Stimulated activated naive CD8-positive, alpha-beta T cell treated with anti-CD3 and anti-CD28 coated beads, Interleukin-15, Interleukin-2, amounts not matched to agents 100 ng/mL and 50 ng/mL, for 24 hours (primary cell): Measurements from ENCODE around the gene ECSIT.

Experiments
- H3K27ac Mint-ChIP-seq: one replicate; pipeline ENCODE4 v1.8.0; 2021; ENCODE audit warnings: mild to moderate bottlenecking, mixed read lengths
- H3K27me3 Mint-ChIP-seq: one replicate; pipeline ENCODE4 v1.8.0; 2021; ENCODE audit warnings: mixed read lengths
- H3K36me3 Mint-ChIP-seq: one replicate; pipeline ENCODE4 v1.8.0; 2021; ENCODE audit warnings: low read depth, mixed read lengths
- H3K4me1 Mint-ChIP-seq: one replicate; pipeline ENCODE4 v1.8.0; 2021; ENCODE audit warnings: low read depth, mixed read lengths
- H3K4me3 Mint-ChIP-seq: one replicate; pipeline ENCODE4 v1.8.0; 2021; ENCODE audit warnings: mild to moderate bottlenecking, mixed read lengths
- H3K9me3 Mint-ChIP-seq: one replicate; pipeline ENCODE4 v1.8.0; 2021; ENCODE audit warnings: mixed read lengths

The ECSIT gene

GRCh38 chr19:11499220-11499726 is 29.7 kb downstream of the ECSIT start:
- peaks cover under 1% of the 10 kb centered on the region for H3K4me1 Mint-ChIP-seq
- H3K4me3 Mint-ChIP-seq: no peak overlapping the region
- H3K27me3 Mint-ChIP-seq: no peaks in the 10 kb centered on the region
- no peaks in the 10 kb centered on the region for H3K9me3 Mint-ChIP-seq
- H3K27ac Mint-ChIP-seq: no peak overlapping the region
- peaks cover 15% of the 10 kb centered on the region for H3K36me3 Mint-ChIP-seq

GRCh38 chr19:11496391-11497163 is 32.4 kb downstream of the ECSIT start:
- Mint-ChIP-seq H3K9me3 (no peaks in the 10 kb centered on the region), H3K27ac (no peak overlapping the region), H3K4me3 (no peak overlapping the region), H3K36me3 (peaks cover 16% of the 10 kb centered on the region), H3K4me1 (no peaks in the 10 kb centered on the region), H3K27me3 (no peaks in the 10 kb centered on the region)

- no peak overlapping the region for H3K4me3 Mint-ChIP-seq
- H3K36me3 Mint-ChIP-seq: peaks cover 19% of the 10 kb centered on the region
- H3K4me1 Mint-ChIP-seq: no peaks in the 10 kb centered on the region
- no peaks in the 10 kb centered on the region for H3K9me3 Mint-ChIP-seq
- H3K27me3 Mint-ChIP-seq: no peaks in the 10 kb centered on the region
- H3K27ac Mint-ChIP-seq: no peak overlapping the region
Observed at GRCh38 chr19:11495885-11496284, 33.0 kb downstream of the ECSIT start.

GRCh38 chr19:11495481-11495880 is 33.5 kb downstream of the ECSIT start:
- peaks cover 21% of the 10 kb centered on the region for H3K36me3 Mint-ChIP-seq

GRCh38 chr19:11494634-11495285 is 34.2 kb downstream of the ECSIT start:
- no peaks in the 10 kb centered on the region for H3K27me3 Mint-ChIP-seq
- peaks cover 20% of the 10 kb centered on the region for H3K36me3 Mint-ChIP-seq
- H3K4me1 Mint-ChIP-seq: no peaks in the 10 kb centered on the region
- no peak overlapping the region for H3K27ac Mint-ChIP-seq
- no peaks in the 10 kb centered on the region for H3K9me3 Mint-ChIP-seq
- H3K4me3 Mint-ChIP-seq: no peak overlapping the region

More at GRCh38 chr19:11495481-11495880, 33.5 kb downstream of the ECSIT start:
- Mint-ChIP-seq H3K27ac (no peak overlapping the region), H3K27me3 (no peaks in the 10 kb centered on the region), H3K4me3 (no peak overlapping the region), H3K9me3 (no peaks in the 10 kb centered on the region), H3K4me1 (no peaks in the 10 kb centered on the region)

GRCh38 chr19:11489378-11489777 is 39.6 kb downstream of the ECSIT start:
- Mint-ChIP-seq H3K36me3 (peaks cover 21% of the 10 kb centered on the region), H3K27ac (no peak overlapping the region), H3K27me3 (no peaks in the 10 kb centered on the region), H3K9me3 (no peaks in the 10 kb centered on the region), H3K4me3 (no peak overlapping the region), H3K4me1 (no peaks in the 10 kb centered on the region)

- Mint-ChIP-seq H3K4me3 (no peak overlapping the region), H3K9me3 (no peaks in the 10 kb centered on the region), H3K36me3 (peaks cover 16% of the 10 kb centered on the region), H3K27me3 (peaks cover 4% of the 10 kb centered on the region), H3K4me1 (peaks cover 17% of the 10 kb centered on the region), H3K27ac (no peak overlapping the region)
Observed at GRCh38 chr19:11486661-11487503, 42.1 kb downstream of the ECSIT start.

- peaks cover 12% of the 10 kb centered on the region for H3K27me3 Mint-ChIP-seq
- H3K27ac Mint-ChIP-seq: no peak overlapping the region
- no peak overlapping the region for H3K4me3 Mint-ChIP-seq
- no peaks in the 10 kb centered on the region for H3K9me3 Mint-ChIP-seq
- H3K4me1 Mint-ChIP-seq: peaks cover 25% of the 10 kb centered on the region
- H3K36me3 Mint-ChIP-seq: peaks cover 12% of the 10 kb centered on the region
Observed at GRCh38 chr19:11485245-11485837, 43.6 kb downstream of the ECSIT start.

GRCh38 chr19:11483366-11484111 is 45.4 kb downstream of the ECSIT start:
- no peak overlapping the region for H3K4me3 Mint-ChIP-seq
- H3K27me3 Mint-ChIP-seq: peaks cover 20% of the 10 kb centered on the region
- H3K27ac Mint-ChIP-seq: no peak overlapping the region
- H3K36me3 Mint-ChIP-seq: peaks cover 8% of the 10 kb centered on the region
- peaks cover 29% of the 10 kb centered on the region for H3K4me1 Mint-ChIP-seq
- no peaks in the 10 kb centered on the region for H3K9me3 Mint-ChIP-seq

- Mint-ChIP-seq H3K9me3 (no peaks in the 10 kb centered on the region), H3K27ac (peak overlapping the region; percentile 83), H3K27me3 (peaks cover 28% of the 10 kb centered on the region), H3K36me3 (peaks cover 8% of the 10 kb centered on the region), H3K4me1 (peaks cover 29% of the 10 kb centered on the region), H3K4me3 (peak overlapping the region; percentile 71)
Observed at GRCh38 chr19:11482384-11483050, 46.4 kb downstream of the ECSIT start.

- Mint-ChIP-seq H3K4me3 (peak overlapping the region; percentile 70), H3K36me3 (peaks cover 8% of the 10 kb centered on the region), H3K9me3 (no peaks in the 10 kb centered on the region), H3K27ac (peak overlapping the region; percentile 83), H3K4me1 (peaks cover 29% of the 10 kb centered on the region), H3K27me3 (peaks cover 35% of the 10 kb centered on the region)
Observed at GRCh38 chr19:11481534-11482383, 47.2 kb downstream of the ECSIT start.

GRCh38 chr19:11480715-11481533 is 48.0 kb downstream of the ECSIT start, which contains the start of gene ELAVL3:
Gene ELAVL3, minus strand, starts transcription at chr19:11481046. Its CDS starts 438 bp downstream, at chr19:11480608.
- Mint-ChIP-seq H3K36me3 (peaks cover 8% of the 10 kb centered on the region), H3K9me3 (no peaks in the 10 kb centered on the region), H3K27ac (peak within 1 kb of the TSS; percentile 61), H3K27me3 (peaks cover 39% of the 10 kb centered on the region), H3K4me1 (peaks cover 29% of the 10 kb centered on the region), H3K4me3 (peak within 1 kb of the TSS; percentile 70)
